ENCODE measurements around the gene SLC19A1. TPM values are rescaled to one million over a fixed set of nuclear protein-coding genes. Genes with fewer than 3 reads are reported as not detected.

Gene SLC19A1
- 13.6 to 20.4 TPM (median 18.4 TPM) in 5 replicates for total RNA-seq (2022; extraction: Qiagen RNA extraction)

DNA sequence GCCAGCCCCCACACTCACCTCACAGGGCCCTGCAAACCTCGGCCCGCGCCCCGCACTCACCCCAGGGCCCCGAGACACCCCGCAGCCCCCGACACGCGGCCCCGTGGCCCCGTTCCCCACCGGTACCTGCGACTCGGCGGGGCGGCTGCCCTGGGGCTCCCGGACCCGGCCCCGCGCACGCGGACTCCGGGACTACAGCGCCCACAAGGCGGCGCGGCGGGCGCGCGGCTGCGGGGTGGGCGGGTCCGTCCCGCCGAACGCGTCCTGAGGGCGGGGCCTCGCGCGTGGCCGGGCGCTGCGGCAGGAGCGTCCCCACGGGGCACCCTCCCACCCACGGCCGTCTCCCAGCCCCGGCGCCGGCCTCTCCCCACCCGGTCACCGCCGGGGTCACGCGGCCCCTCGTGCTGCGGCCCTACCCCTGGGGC, at the start of gene SLC19A1:
Gene SLC19A1 (minus strand): TSS at position 199 of the 425 bp plus-strand sequence. CDS start 4,481 bp downstream, outside the sequence.

Other genes with a start within 250 kb of the SLC19A1 start
- 136 to 168 TPM (median 156 TPM) in 5 replicates for gene COL18A1, start 137.3 kb downstream of the SLC19A1 start, total RNA-seq (2022; extraction: Qiagen RNA extraction)
- gene PCBP3, start 101.3 kb upstream of the SLC19A1 start, total RNA-seq (2022; extraction: Qiagen RNA extraction): 0.88 to 1.2 TPM (median 0.93 TPM) in 5 replicates